LNCaP clone FGC (cell line): ENCODE data around the gene NRCAM.
"Not testable (repeated sequence)": the region's sequence is repeated elsewhere in the genome, so short reads cannot be mapped to it uniquely, and the experiment has no call there.

Source experiments
- DNase-seq: peaks from one replicate; pipeline ENCODE4 v3.0.0-alpha.2; 2011; ENCODE audit warnings: low read depth
- H3K4me3 ChIP-seq: 2 replicates; pipeline ENCODE4 v1.5.1; 2011; ENCODE audit warnings: mild to moderate bottlenecking, low read depth, low read length, control low read depth
- TF ChIP-seq, protein P1 (sequence below): IDR thresholded peaks from 2 replicates; pipeline ENCODE4 v1.5.1; 2012; ENCODE audit warnings: mild to moderate bottlenecking; ENCODE audit not compliant: control insufficient read depth, insufficient read depth; ENCODE audit errors: extremely low read depth

The NRCAM gene

DNA sequence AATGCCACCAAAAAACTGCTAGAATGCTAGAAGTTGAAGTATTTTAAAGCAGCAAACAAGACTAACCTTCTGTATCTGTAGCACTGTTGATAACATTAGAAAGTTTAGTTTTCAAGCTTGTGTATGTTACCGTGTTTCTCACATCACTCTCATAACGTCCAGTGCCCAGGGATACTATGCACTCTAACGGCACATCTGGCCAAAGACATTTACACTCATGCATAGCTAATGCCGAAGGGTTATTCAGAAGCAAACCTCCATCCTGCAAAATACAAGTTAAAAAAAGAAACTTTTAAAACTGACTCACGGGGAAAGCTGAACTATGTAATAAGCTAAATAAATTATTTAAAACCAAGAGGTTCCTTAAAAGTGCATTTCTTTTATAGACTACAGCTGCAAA, 22.9 kb upstream of the NRCAM start:
- no peak for DNase-seq
- TF ChIP-seq, protein P1, sequence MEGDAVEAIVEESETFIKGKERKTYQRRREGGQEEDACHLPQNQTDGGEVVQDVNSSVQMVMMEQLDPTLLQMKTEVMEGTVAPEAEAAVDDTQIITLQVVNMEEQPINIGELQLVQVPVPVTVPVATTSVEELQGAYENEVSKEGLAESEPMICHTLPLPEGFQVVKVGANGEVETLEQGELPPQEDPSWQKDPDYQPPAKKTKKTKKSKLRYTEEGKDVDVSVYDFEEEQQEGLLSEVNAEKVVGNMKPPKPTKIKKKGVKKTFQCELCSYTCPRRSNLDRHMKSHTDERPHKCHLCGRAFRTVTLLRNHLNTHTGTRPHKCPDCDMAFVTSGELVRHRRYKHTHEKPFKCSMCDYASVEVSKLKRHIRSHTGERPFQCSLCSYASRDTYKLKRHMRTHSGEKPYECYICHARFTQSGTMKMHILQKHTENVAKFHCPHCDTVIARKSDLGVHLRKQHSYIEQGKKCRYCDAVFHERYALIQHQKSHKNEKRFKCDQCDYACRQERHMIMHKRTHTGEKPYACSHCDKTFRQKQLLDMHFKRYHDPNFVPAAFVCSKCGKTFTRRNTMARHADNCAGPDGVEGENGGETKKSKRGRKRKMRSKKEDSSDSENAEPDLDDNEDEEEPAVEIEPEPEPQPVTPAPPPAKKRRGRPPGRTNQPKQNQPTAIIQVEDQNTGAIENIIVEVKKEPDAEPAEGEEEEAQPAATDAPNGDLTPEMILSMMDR = no peak
- H3K4me3 ChIP-seq = no peak overlapping the region

DNA sequence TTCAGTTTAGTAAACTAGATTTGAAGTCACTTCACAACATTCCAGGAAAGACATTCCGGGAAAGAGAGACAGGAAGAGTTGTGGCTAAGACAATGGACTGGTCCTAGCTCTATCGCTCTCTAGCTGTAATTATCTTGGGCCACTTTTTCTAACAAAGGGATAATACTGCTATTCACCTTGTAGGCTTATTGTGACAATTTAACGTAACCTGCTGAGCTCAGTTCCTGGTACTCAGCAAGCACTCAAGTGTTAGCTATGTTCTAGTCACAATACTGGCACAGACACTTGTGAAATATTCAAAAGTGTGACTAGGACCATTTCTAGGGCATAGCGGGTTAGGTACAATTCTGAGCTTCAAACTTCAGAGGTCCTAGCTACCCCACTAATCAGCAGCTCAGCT, 12.0 kb upstream of the NRCAM start:
- H3K4me3 ChIP-seq = no peak overlapping the region
- TF ChIP-seq, protein P1 = no peak
- DNase-seq = no peak

DNA sequence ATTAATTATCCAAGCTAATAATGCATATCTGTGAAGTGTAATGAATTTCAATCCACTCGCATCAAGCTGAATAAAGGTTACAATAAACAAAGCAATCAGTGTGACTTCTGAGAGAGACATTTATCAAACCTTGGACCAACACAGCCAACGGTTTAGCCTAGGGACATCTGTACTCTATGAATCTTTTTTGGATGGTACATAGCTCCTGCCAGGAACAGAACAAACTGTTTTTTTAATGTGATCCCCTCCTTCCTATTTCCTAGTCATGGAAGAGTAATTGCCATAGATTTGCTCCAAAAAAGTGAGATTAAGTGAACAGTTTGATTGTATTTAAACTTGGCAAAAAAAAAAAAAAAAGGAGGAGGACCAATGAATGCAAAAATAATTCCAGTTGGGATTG, 11.2 kb upstream of the NRCAM start:
- DNase-seq = no peak
- TF ChIP-seq, protein P1 = no peak
- H3K4me3 ChIP-seq = no peak overlapping the region

DNA sequence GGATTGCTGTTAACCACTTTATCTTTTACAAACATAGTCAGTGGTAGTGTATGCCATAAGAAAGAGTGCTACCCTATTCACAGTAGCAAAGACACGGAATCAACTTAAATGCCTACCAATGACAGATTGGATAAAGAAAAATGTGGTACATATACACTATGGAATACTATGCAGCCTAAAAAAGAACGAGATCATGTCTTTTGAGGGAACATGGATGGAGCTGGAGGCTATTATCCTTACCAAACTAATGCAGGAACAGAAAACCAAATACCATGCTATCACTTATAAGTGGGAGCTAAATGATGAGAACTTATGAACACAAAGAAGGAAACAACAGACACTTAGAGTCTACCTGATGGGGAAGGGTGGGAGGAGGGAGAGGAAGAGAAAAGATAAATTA, 10.1 kb upstream of the NRCAM start:
- H3K4me3 ChIP-seq, DNase-seq: not testable (repeated sequence)

DNA sequence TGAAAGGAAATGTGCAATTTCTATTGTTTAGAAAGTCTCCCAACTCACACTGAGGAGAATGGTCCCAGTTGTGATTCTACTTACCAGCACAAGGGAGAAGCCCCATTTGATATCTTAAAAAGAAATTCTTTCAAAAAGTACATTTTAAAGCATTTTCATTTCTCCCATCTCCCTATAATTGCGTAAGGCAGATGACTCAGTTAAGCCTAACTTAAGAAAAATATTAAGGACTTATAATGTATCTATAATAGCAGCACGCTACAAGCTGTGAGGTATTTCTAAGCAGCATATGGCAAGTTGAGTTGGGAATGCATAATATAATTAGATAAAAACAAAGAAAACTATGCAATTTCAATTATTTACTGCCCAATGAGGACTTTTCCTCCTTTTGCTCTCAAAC, 8.5 kb upstream of the NRCAM start:
- TF ChIP-seq, protein P1 = no peak
- DNase-seq = no peak
- H3K4me3 ChIP-seq = no peak overlapping the region

DNA sequence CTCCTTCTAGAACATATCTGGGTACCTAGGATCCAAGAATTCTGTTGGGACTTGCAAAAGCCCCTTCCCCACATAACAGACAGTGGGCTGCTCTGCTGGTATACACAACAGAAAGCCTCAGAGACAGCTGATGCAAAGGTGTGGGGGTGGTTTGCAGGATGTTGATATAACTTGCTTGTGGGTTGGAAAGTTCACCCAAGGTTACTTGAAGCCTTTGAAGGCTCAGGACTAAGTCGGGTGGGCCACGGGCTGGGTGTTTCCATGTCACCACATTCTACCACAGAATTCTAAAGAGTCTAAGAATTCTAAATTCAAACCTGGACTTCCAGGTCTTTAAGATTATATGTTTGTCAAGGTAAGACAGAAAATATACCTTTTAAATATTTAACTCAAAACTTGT, 7.4 kb upstream of the NRCAM start:
- H3K4me3 ChIP-seq = no peak overlapping the region
- no peak for DNase-seq
- TF ChIP-seq, protein P1 = no peak

DNA sequence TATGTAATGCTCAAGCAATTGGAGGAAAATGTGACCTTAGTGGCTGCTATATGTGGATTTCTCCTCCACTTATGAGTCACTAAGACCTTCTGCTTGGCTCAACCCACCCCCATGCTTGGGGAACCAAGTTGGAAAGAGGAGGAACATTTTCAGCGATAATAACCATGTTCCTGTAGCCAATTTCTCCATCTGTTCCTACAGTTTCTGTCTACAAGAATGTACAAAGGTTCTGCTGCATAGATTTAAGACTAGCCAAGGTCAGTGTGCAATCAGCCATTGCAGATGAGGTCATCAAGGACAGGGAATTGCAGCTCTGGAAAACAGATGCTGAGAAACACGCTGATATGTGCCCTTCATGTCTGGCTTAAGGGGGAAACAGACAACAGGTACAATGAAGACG, 5.6 kb upstream of the NRCAM start:
- H3K4me3 ChIP-seq = no peak overlapping the region
- no peak for DNase-seq
- TF ChIP-seq, protein P1 = no peak

DNA sequence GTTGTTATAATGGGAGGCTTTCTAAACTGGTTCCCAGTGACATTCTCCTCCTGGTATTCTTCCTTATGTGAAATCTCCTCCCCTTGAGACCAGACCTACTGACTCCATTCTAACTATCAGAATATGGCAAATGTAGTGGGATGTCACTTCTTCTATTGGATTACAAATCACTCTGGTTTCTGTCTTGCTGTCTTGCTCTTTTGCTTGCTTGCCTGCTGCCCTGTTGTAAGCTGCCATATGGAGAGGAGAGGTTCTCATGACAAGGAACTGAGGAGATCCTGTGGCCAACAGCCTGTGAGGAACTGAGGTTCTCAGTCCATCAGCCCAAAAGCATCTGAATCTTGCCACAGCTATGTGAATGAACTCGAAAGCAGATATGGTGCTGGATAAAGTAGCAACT, 4.7 kb upstream of the NRCAM start:
- TF ChIP-seq, protein P1 = no peak
- no peak for DNase-seq
- no peak overlapping the region for H3K4me3 ChIP-seq
